ACC112 (cell line): Measurements from ENCODE around the gene SEM1.
"Not testable (repeated sequence)": the region's sequence is repeated elsewhere in the genome, so short reads cannot be mapped to it uniquely, and the experiment has no call there.

Source experiments
- H2AFZ ChIP-seq: fragments of 200-600 bp; sonication (generic); one replicate; pipeline ENCODE4 v1.6.0; 2017; ENCODE audit warnings: antibody characterized with exemption, low read length; ENCODE audit not compliant: unreplicated experiment
- H3K27ac ChIP-seq: fragments of 200-600 bp; sonication (generic); 2 replicates; pipeline ENCODE4 v1.5.1; 2014; ENCODE audit warnings: low read depth, mild to moderate bottlenecking, antibody characterized with exemption, low read length, moderate library complexity
- H3K27me3 ChIP-seq: fragments of 200-600 bp; sonication (generic); 2 replicates; pipeline ENCODE4 v1.6.1; 2014; ENCODE audit warnings: mild to moderate bottlenecking, antibody characterized with exemption, low read length, moderate library complexity, mixed read lengths; ENCODE audit not compliant: insufficient read depth
- H3K36me3 ChIP-seq: fragments of 200-600 bp; sonication (generic); 2 replicates; pipeline ENCODE4 v1.6.1; 2016; ENCODE audit warnings: mild to moderate bottlenecking, antibody characterized with exemption, low read length, moderate library complexity, mixed read lengths; ENCODE audit not compliant: insufficient read depth
- H3K4me1 ChIP-seq: fragments of 200-600 bp; sonication (generic); one replicate; pipeline ENCODE4 v1.6.1; 2016; ENCODE audit warnings: low read length, mixed read lengths; ENCODE audit not compliant: insufficient read depth, unreplicated experiment, control insufficient read depth
- H3K4me3 ChIP-seq: fragments of 200-600 bp; sonication (generic); 2 replicates; pipeline ENCODE4 v1.5.1; 2014; ENCODE audit warnings: mild to moderate bottlenecking, low read depth, low read length
- H3K79me2 ChIP-seq: fragments of 200-600 bp; sonication (generic); one replicate; pipeline ENCODE4 v1.6.0; 2016; ENCODE audit warnings: low read length; ENCODE audit not compliant: control insufficient read depth, unreplicated experiment, insufficient read depth

SEM1 gene

GRCh38 chr7:96701258-96701657 is 8.4 kb downstream of the SEM1 start:
- Histone ChIP-seq H3K4me3 (no peak overlapping the region), H3K36me3 (no peaks in the 10 kb centered on the region), H3K79me2 (peaks cover 92% of the 10 kb centered on the region), H3K27ac (no peak overlapping the region), H3K4me1 (peaks cover 8% of the 10 kb centered on the region), H2AFZ (no peak overlapping the region), H3K27me3 (no peaks in the 10 kb centered on the region)

GRCh38 chr7:96700516-96700915 is 9.1 kb downstream of the SEM1 start:
- H2AFZ ChIP-seq = no peak overlapping the region
- H3K79me2 ChIP-seq = peaks cover 94% of the 10 kb centered on the region

GRCh38 chr7:96699219-96699871 is 10.3 kb downstream of the SEM1 start:
- no peak overlapping the region for H2AFZ ChIP-seq
- peaks cover 8% of the 10 kb centered on the region for H3K4me1 ChIP-seq
- peaks cover 87% of the 10 kb centered on the region for H3K79me2 ChIP-seq
- no peaks in the 10 kb centered on the region for H3K27me3 ChIP-seq
- no peak overlapping the region for H3K4me3 ChIP-seq
- H3K36me3 ChIP-seq = no peaks in the 10 kb centered on the region
- H3K27ac ChIP-seq = no peak overlapping the region

More at GRCh38 chr7:96700516-96700915, 9.1 kb downstream of the SEM1 start:
- peaks cover 8% of the 10 kb centered on the region for H3K4me1 ChIP-seq
- no peak overlapping the region for H3K4me3 ChIP-seq
- no peaks in the 10 kb centered on the region for H3K27me3 ChIP-seq
- no peaks in the 10 kb centered on the region for H3K36me3 ChIP-seq
- H3K27ac ChIP-seq = no peak overlapping the region

GRCh38 chr7:96698449-96698848 is 11.2 kb downstream of the SEM1 start:
- H3K36me3 ChIP-seq, H3K4me3 ChIP-seq, H3K27ac ChIP-seq, H2AFZ ChIP-seq, H3K27me3 ChIP-seq, H3K4me1 ChIP-seq: not testable (repeated sequence)
- peaks cover 84% of the 10 kb centered on the region for H3K79me2 ChIP-seq

- Histone ChIP-seq H3K79me2 (peaks cover 79% of the 10 kb centered on the region), H3K36me3 (no peaks in the 10 kb centered on the region; the same call in 1 of the 2 replicates), H3K27me3 (no peaks in the 10 kb centered on the region), H3K4me3 (no peak overlapping the region), H2AFZ (no peak overlapping the region), H3K4me1 (peaks cover 8% of the 10 kb centered on the region), H3K27ac (no peak overlapping the region)
Observed at GRCh38 chr7:96697822-96698221, 11.8 kb downstream of the SEM1 start.

- no peaks in the 10 kb centered on the region for H3K27me3 ChIP-seq
- H3K27ac ChIP-seq = no peak overlapping the region
- H3K4me3 ChIP-seq = no peak overlapping the region
- H3K4me1 ChIP-seq = no peaks in the 10 kb centered on the region
- H3K36me3 ChIP-seq = peaks cover 8% of the 10 kb centered on the region
- H2AFZ ChIP-seq = no peak overlapping the region
- H3K79me2 ChIP-seq = peaks cover 73% of the 10 kb centered on the region
Observed at GRCh38 chr7:96695581-96695980, 14.1 kb downstream of the SEM1 start.

DNA sequence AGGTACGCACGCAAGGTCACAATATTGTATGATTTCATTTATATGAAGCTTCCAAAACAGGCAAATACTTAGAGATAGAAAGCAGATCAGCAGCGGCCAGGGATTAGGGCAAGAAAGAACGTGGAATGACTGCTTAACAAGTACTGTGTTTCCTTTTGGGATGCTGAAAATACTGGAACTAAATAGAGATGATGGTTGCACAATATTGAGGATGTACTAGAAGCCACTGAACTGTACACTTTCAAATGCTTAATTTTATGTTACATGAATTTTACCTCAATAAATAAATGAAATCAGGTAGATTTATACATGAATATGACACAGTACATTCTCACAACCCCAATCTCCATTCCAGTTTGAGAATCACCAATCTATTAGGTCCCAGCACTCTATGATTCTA is 15.6 kb downstream of the SEM1 start:
- peaks cover 67% of the 10 kb centered on the region for H3K79me2 ChIP-seq
- peaks cover 17% of the 10 kb centered on the region for H3K36me3 ChIP-seq
- H3K27ac ChIP-seq = no peak overlapping the region
- H3K4me1 ChIP-seq = no peaks in the 10 kb centered on the region
- H3K27me3 ChIP-seq = no peaks in the 10 kb centered on the region
- no peak overlapping the region for H3K4me3 ChIP-seq
- no peak overlapping the region for H2AFZ ChIP-seq

DNA sequence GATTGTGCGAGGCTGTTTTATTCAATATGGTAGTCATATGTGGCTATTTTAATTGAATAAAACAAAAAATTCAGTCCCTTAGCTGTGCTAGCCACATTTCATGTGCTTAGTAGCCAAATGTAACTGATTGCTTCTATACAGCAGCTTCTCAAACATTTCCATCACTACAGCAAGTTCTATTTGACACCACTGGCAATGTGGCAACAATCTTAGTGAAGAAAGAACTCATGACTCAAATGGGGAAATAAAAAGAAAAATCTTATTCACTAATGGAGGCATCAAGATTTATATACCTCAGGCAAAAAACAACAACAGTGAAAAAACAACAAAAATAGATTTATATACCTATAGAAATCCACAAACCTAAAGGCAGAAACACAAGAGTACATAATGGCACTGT is 17.9 kb downstream of the SEM1 start:
- Histone ChIP-seq H3K27ac (no peak overlapping the region), H3K27me3 (no peaks in the 10 kb centered on the region), H3K4me3 (no peak overlapping the region), H3K4me1 (no peaks in the 10 kb centered on the region), H3K36me3 (peaks cover 25% of the 10 kb centered on the region), H3K79me2 (peaks cover 50% of the 10 kb centered on the region), H2AFZ (no peak overlapping the region)

DNA sequence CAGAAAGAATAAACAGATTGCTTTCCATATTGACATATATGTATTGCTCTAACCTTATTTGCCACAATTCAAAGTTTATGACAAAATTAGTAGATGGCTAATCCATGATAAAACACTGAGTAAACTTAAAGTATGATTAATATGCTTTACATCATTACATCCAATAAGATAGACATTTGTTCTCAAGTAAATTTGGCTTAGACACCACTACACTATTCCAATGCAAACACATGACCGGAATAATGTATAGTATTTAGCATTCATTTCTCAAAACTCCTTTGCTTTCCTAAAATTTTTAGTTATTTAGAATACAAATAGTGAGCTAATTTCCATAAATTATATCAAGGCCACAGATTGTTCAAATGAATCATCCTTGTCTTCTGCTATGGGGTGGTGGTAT is 20.2 kb downstream of the SEM1 start:
- Histone ChIP-seq H3K79me2 (peaks cover 43% of the 10 kb centered on the region), H2AFZ (no peak overlapping the region), H3K36me3 (peaks cover 34% of the 10 kb centered on the region), H3K4me3 (no peak overlapping the region), H3K27ac (no peak overlapping the region), H3K4me1 (no peaks in the 10 kb centered on the region), H3K27me3 (no peaks in the 10 kb centered on the region)

DNA sequence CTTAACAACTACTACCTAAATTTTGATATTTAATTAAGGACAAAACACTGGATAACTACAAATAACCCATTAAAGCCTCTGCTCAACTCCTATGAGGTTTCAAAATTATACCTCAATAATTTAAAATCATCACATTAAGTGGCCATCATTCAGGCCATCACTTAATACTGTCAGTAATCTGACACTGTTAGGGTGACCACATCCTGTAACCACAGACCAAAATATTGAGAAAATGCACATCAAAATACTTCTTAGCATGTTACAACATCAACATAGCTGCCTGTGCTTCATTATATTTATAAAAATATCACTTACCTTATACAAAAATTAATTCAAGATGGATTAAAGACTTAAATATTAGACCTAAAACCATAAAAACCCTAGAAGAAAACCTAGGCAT is 23.3 kb downstream of the SEM1 start:
- Histone ChIP-seq H2AFZ (no peak overlapping the region), H3K27me3 (no peaks in the 10 kb centered on the region), H3K4me3 (no peak overlapping the region), H3K79me2 (peaks cover 27% of the 10 kb centered on the region), H3K36me3 (peaks cover 26% of the 10 kb centered on the region), H3K4me1 (no peaks in the 10 kb centered on the region), H3K27ac (no peak overlapping the region)

- Histone ChIP-seq H3K36me3 (peaks cover 26% of the 10 kb centered on the region), H3K4me3 (no peak overlapping the region), H2AFZ (no peak overlapping the region), H3K27ac (no peak overlapping the region), H3K4me1 (no peaks in the 10 kb centered on the region), H3K27me3 (no peaks in the 10 kb centered on the region), H3K79me2 (peaks cover 24% of the 10 kb centered on the region)
Observed at GRCh38 chr7:96685755-96686154, 23.9 kb downstream of the SEM1 start.
